ENCODE results near the gene HECW1. TPM values are rescaled to one million over a fixed set of nuclear protein-coding genes. Genes with fewer than 3 reads are reported as not detected.

Gene HECW1
- total and polyA plus RNA-seq, 2 experiments from 2014 or later = 2.0 to 4.8 TPM

DNA sequence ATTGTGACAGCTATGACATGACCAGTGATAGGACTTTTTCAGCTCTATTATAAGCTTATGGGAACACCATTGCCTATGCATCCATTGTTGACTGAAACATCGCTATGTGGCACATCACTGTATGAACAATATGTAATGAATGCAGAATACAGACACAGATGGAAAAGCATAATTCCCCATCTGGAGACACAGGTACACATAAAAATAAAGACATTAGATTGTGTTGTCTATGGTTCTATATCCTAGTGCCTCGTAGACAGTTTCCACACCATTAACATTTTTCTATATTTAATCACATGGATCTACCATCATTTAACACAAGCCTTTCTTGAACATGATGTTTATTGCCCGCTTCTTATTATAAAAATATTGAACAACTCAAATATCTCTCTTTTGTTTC lies 374.2 kb downstream of the HECW1 start:
- Histone ChIP-seq H3F3A (ENCODE audit: insufficient read depth) (peaks cover 17% of the 10 kb centered on the region), H3K9me2 (ENCODE audit: insufficient read depth) (no peaks in the 10 kb centered on the region), H3K36me3 (ENCODE audit: low read depth) (no peaks in the 10 kb centered on the region), H2AFZ (no peak overlapping the region), H3K9me3 (ENCODE audit: low read depth) (no peaks in the 10 kb centered on the region), H3K4me1 (ENCODE audit: insufficient read depth) (peaks cover 15% of the 10 kb centered on the region), H3K4me2 (ENCODE audit: unreplicated experiment) (no peak overlapping the region), H3K27me3 (replicated peaks; ENCODE audit: insufficient read depth) (no peaks in the 10 kb centered on the region), H3K9ac (no peak overlapping the region), H4K20me1 (ENCODE audit: insufficient read depth) (no peaks in the 10 kb centered on the region), H3K79me2 (ENCODE audit: insufficient read depth) (no peaks in the 10 kb centered on the region), H3K27ac (no peak overlapping the region), H3K4me3 (no peak overlapping the region)
- no peak for TF ChIP-seq EZH2 (IDR thresholded peaks at IDR 0.05; ENCODE audit: insufficient read depth, poor library complexity, severe bottlenecking)
- no peak for TF ChIP-seq EZH2phosphoT487 (IDR thresholded peaks at IDR 0.05; ENCODE audit: insufficient read depth, low read depth)
- WGBS, 2 experiments (ENCODE audit: low coverage in 1 of 2, low lambda C conversion rate in 2 of 2, missing lambda C conversion rate in 2 of 2) = 97 to 100% methylated on average over 3 of the region's 3 CpGs
- DNase-seq = no peak
- in situ Hi-C loops (cut with MboI) = no loop called here

- no peak overlapping the region for H2AFZ ChIP-seq
- no peaks in the 10 kb centered on the region for H3K36me3 ChIP-seq (ENCODE audit: low read depth)
- peaks cover 11% of the 10 kb centered on the region for H3F3A ChIP-seq (ENCODE audit: insufficient read depth)
- no peaks in the 10 kb centered on the region for H3K27me3 ChIP-seq (replicated peaks; ENCODE audit: insufficient read depth)
- peaks cover 12% of the 10 kb centered on the region for H3K4me1 ChIP-seq (ENCODE audit: insufficient read depth)
- TF ChIP-seq EZH2phosphoT487 (IDR thresholded peaks at IDR 0.05; ENCODE audit: insufficient read depth, low read depth) = no peak
- no peak for TF ChIP-seq EZH2 (IDR thresholded peaks at IDR 0.05; ENCODE audit: insufficient read depth, poor library complexity, severe bottlenecking)
- no peaks in the 10 kb centered on the region for H3K9me3 ChIP-seq (ENCODE audit: low read depth)
- no peak for DNase-seq
- H4K20me1 ChIP-seq (ENCODE audit: insufficient read depth) = no peaks in the 10 kb centered on the region
- H3K27ac ChIP-seq = no peak overlapping the region
- H3K9me2 ChIP-seq (ENCODE audit: insufficient read depth) = no peaks in the 10 kb centered on the region
- in situ Hi-C loops (cut with MboI) = no loop called here
- no peaks in the 10 kb centered on the region for H3K79me2 ChIP-seq (ENCODE audit: insufficient read depth)
- no peak overlapping the region for H3K4me2 ChIP-seq (ENCODE audit: unreplicated experiment)
- H3K9ac ChIP-seq = no peak overlapping the region
- no peak overlapping the region for H3K4me3 ChIP-seq
These were observed 375.3 kb downstream of the HECW1 start for GRCh38 chr7:43487731-43488073.

DNA sequence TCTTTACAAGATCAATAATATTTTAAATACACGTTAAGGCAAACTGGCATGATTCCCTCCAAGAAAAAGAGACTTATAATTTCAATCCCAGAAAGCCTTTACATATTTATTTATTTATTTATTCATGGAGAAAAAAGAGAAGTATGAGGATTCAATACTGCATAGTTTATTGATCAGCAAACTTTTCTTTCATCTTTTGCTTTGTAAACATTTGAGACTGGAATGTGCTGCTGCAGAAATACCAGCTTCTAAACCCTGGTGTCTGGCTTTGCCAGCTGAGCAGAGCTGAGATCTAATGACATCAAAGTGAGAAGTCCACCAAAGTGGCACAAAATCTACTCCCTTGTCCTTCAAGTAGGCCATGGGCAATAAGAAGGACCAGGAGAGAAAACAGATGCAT lies 376.8 kb downstream of the HECW1 start:
- DNase-seq = no peak
- Histone ChIP-seq H3K9me3 (ENCODE audit: low read depth) (no peaks in the 10 kb centered on the region), H3K36me3 (ENCODE audit: low read depth) (no peaks in the 10 kb centered on the region), H3K27me3 (replicated peaks; ENCODE audit: insufficient read depth) (no peaks in the 10 kb centered on the region), H4K20me1 (ENCODE audit: insufficient read depth) (no peaks in the 10 kb centered on the region), H3K79me2 (ENCODE audit: insufficient read depth) (no peaks in the 10 kb centered on the region), H3K4me2 (ENCODE audit: unreplicated experiment) (no peak overlapping the region), H3K4me1 (ENCODE audit: insufficient read depth) (peaks cover 9% of the 10 kb centered on the region), H3F3A (ENCODE audit: insufficient read depth) (peaks cover 6% of the 10 kb centered on the region; the same call in 1 of the 2 replicates), H2AFZ (no peak overlapping the region), H3K9me2 (ENCODE audit: insufficient read depth) (no peaks in the 10 kb centered on the region), H3K27ac (no peak overlapping the region), H3K4me3 (no peak overlapping the region), H3K9ac (no peak overlapping the region)
- in situ Hi-C loops (cut with MboI) = no loop called here
- WGBS, 2 experiments (ENCODE audit: low coverage in 1 of 2, low lambda C conversion rate in 2 of 2, missing lambda C conversion rate in 2 of 2) = 39 to 41% methylated on average over 1 of the region's 1 CpG
- TF ChIP-seq EZH2 (IDR thresholded peaks at IDR 0.05; ENCODE audit: insufficient read depth, poor library complexity, severe bottlenecking) (no peak), EZH2phosphoT487 (IDR thresholded peaks at IDR 0.05; ENCODE audit: insufficient read depth, low read depth) (no peak)

- Histone ChIP-seq H3K9ac (no peak overlapping the region), H2AFZ (no peak overlapping the region), H3K4me2 (ENCODE audit: unreplicated experiment) (no peak overlapping the region), H3K9me3 (ENCODE audit: low read depth) (no peaks in the 10 kb centered on the region), H3K4me3 (no peak overlapping the region), H3K79me2 (ENCODE audit: insufficient read depth) (no peaks in the 10 kb centered on the region), H3K4me1 (ENCODE audit: insufficient read depth) (peaks cover 9% of the 10 kb centered on the region), H3K36me3 (ENCODE audit: low read depth) (no peaks in the 10 kb centered on the region), H3K9me2 (ENCODE audit: insufficient read depth) (no peaks in the 10 kb centered on the region), H3F3A (ENCODE audit: insufficient read depth) (peaks cover 6% of the 10 kb centered on the region; the same call in 1 of the 2 replicates), H3K27me3 (replicated peaks; ENCODE audit: insufficient read depth) (no peaks in the 10 kb centered on the region), H3K27ac (no peak overlapping the region), H4K20me1 (ENCODE audit: insufficient read depth) (no peaks in the 10 kb centered on the region)
- WGBS, 2 experiments (ENCODE audit: low coverage in 1 of 2, low lambda C conversion rate in 2 of 2, missing lambda C conversion rate in 2 of 2) = 95 to 98% methylated on average over 3 of the region's 3 CpGs
- no peak for DNase-seq
- no peak for TF ChIP-seq EZH2 (IDR thresholded peaks at IDR 0.05; ENCODE audit: insufficient read depth, poor library complexity, severe bottlenecking)
- no peak for TF ChIP-seq EZH2phosphoT487 (IDR thresholded peaks at IDR 0.05; ENCODE audit: insufficient read depth, low read depth)
- in situ Hi-C loops (cut with MboI) = no loop called here
These were observed 377.6 kb downstream of the HECW1 start for GRCh38 chr7:43490016-43490415.

DNA sequence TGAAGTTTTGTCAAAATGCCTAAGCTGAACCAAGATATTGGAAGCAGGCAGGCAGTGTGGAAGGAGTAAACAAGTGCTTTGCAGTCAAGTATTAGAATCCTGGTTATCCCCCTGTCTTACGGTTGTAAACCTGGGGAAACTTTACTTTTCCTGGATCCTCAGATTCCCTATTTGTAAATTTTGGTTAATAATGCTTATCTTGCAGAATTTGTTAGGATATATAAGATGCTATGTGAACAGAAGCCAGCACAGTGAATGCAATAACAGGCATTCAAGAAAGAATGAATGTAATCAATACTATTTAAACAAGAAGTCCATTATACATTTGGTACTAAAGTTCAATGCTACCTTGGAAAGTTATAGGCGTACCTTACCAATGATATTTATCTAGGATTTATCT lies 378.7 kb downstream of the HECW1 start:
- no peak for DNase-seq
- H3K27ac ChIP-seq = no peak overlapping the region
- 87 to 93% methylated on average over 2 of the region's 2 CpGs for WGBS, 2 experiments (ENCODE audit: low coverage in 1 of 2, low lambda C conversion rate in 2 of 2, missing lambda C conversion rate in 2 of 2)
- H3F3A ChIP-seq (ENCODE audit: insufficient read depth) = peaks cover 6% of the 10 kb centered on the region; the same call in 1 of the 2 replicates
- H3K9me3 ChIP-seq (ENCODE audit: low read depth) = no peaks in the 10 kb centered on the region
- no peak overlapping the region for H2AFZ ChIP-seq
- H3K4me2 ChIP-seq (ENCODE audit: unreplicated experiment) = no peak overlapping the region
- H3K4me3 ChIP-seq = no peak overlapping the region
- no peaks in the 10 kb centered on the region for H3K27me3 ChIP-seq (replicated peaks; ENCODE audit: insufficient read depth)
- peaks cover 9% of the 10 kb centered on the region for H3K4me1 ChIP-seq (ENCODE audit: insufficient read depth)
- no peak for TF ChIP-seq EZH2 (IDR thresholded peaks at IDR 0.05; ENCODE audit: insufficient read depth, poor library complexity, severe bottlenecking)
- TF ChIP-seq EZH2phosphoT487 (IDR thresholded peaks at IDR 0.05; ENCODE audit: insufficient read depth, low read depth) = no peak
- H3K36me3 ChIP-seq (ENCODE audit: low read depth) = no peaks in the 10 kb centered on the region
- no peaks in the 10 kb centered on the region for H3K79me2 ChIP-seq (ENCODE audit: insufficient read depth)
- H3K9ac ChIP-seq = no peak overlapping the region
- in situ Hi-C loops (cut with MboI) = no loop called here
- H4K20me1 ChIP-seq (ENCODE audit: insufficient read depth) = no peaks in the 10 kb centered on the region
- H3K9me2 ChIP-seq (ENCODE audit: insufficient read depth) = no peaks in the 10 kb centered on the region
